ENCODE measurements around the gene DDX42. TPM values are rescaled to one million over a fixed set of nuclear protein-coding genes. Genes with fewer than 3 reads are reported as not detected.

Gene DDX42
- total and polyA plus RNA-seq, 9 of the 15 experiments (the other 6 are each of a cell fraction or from before 2014, with no cell fraction given) = 16.5 to 149 (median 87.6) TPM

- peak; percentile 76; the same call in 1 of the 2 replicates for TF ChIP-seq ZNF395 (CRISPR knock-in tag; IDR thresholded peaks at IDR 0.05)
- TF ChIP-seq RAD51 (IDR thresholded peaks at IDR 0.05; ENCODE audit: borderline replicate concordance, low read depth) = peak; percentile 84
- TF ChIP-seq RNF219 (CRISPR knock-in tag; IDR thresholded peaks at IDR 0.05) = no peak
- TF ChIP-seq ZNF589 (CRISPR knock-in tag; IDR thresholded peaks at IDR 0.05; ENCODE audit: low read depth) = peak; percentile 90
- TF ChIP-seq, protein P1, sequence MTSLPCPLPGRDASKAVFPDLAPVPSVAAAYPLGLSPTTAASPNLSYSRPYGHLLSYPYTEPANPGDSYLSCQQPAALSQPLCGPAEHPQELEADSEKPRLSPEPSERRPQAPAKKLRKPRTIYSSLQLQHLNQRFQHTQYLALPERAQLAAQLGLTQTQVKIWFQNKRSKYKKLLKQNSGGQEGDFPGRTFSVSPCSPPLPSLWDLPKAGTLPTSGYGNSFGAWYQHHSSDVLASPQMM (CRISPR knock-in tag; IDR thresholded peaks at IDR 0.05) = no peak
- no peak for TF ChIP-seq CHAMP1 (IDR thresholded peaks at IDR 0.05)
- TF ChIP-seq TOE1 (IDR thresholded peaks at IDR 0.05; ENCODE audit: borderline replicate concordance) = peak; percentile 80; the same call in 1 of the 2 replicates
- TF ChIP-seq TOE1 (CRISPR knock-in tag; IDR thresholded peaks at IDR 0.05; ENCODE audit: borderline replicate concordance, low read depth) = 0 out of 2 replicates have a peak, but pooled peaks have one; percentile 52
- TF ChIP-seq ARID2 (IDR thresholded peaks at IDR 0.05) = no peak
- TF ChIP-seq ZNF217 (CRISPR knock-in tag; IDR thresholded peaks at IDR 0.05) = no peak
- TF ChIP-seq RBBP5 (IDR thresholded peaks at IDR 0.05; ENCODE audit: borderline replicate concordance, insufficient read depth, low read length, poor library complexity, severe bottlenecking) = peak; percentile 87
- TF ChIP-seq CBFA2T2 (conservative IDR thresholded peaks at IDR 0.05) = peak; percentile 35
- TF ChIP-seq SMAD3 (CRISPR knock-in tag; conservative IDR thresholded peaks at IDR 0.05) = 0 out of 2 replicates have a peak, but pooled peaks have one; percentile 60
- TF ChIP-seq SAP30 (IDR thresholded peaks at IDR 0.05; ENCODE audit: borderline replicate concordance, insufficient read depth, low read depth, low read length, poor library complexity, severe bottlenecking) = peak; percentile 95
- TF ChIP-seq CEBPG (CRISPR knock-in tag; IDR thresholded peaks at IDR 0.05) = peak; percentile 90
- peak; percentile 79 to 93 for TF ChIP-seq CEBPG (tag; conservative IDR thresholded peaks at IDR 0.05 in 1 of 2, IDR thresholded peaks at IDR 0.05 in 1 of 2)
- TF ChIP-seq SMAD1 (IDR thresholded peaks at IDR 0.05; ENCODE audit: low read depth, low read length, partially characterized antibody) = peak; percentile 65
- no peak for TF ChIP-seq ZFP30 (CRISPR knock-in tag; IDR thresholded peaks at IDR 0.05; ENCODE audit: borderline replicate concordance)
Measured at GRCh38 chr17:63773272-63774140, 464 bp upstream of the DDX42 start, which contains the start of gene CCDC47 (continued).
